GM12865 (cell line): ENCODE data around the gene VRK1.

Experiments
- DNase-seq: peaks from one replicate; pipeline ENCODE4 v3.0.0; 2010; ENCODE audit warnings: low read depth
- H3K4me3 ChIP-seq: 2 replicates; pipeline ENCODE4 v1.5.1; 2011; ENCODE audit warnings: mild to moderate bottlenecking, low read depth, low read length, control low read depth
- CTCF ChIP-seq: IDR thresholded peaks from 2 replicates; pipeline ENCODE4 v1.5.1; 2011; ENCODE audit warnings: low read length, control low read depth, low read depth, inconsistent platforms; ENCODE audit not compliant: insufficient read depth; ENCODE audit errors: missing control alignments

VRK1 gene

GRCh38 chr14:96903444-96904023 lies 106.4 kb downstream of the VRK1 start:
- TF ChIP-seq CTCF, result no peak
- no peak overlapping the region for H3K4me3 ChIP-seq
- DNase-seq, result no peak

- no peak overlapping the region for H3K4me3 ChIP-seq
- no peak for TF ChIP-seq CTCF
- no peak for DNase-seq
Measured at GRCh38 chr14:96904201-96904600, 107.0 kb downstream of the VRK1 start.

- no peak for DNase-seq
- no peak for TF ChIP-seq CTCF
- H3K4me3 ChIP-seq, result no peak overlapping the region
Measured at GRCh38 chr14:96905065-96905464, 107.9 kb downstream of the VRK1 start.

- H3K4me3 ChIP-seq, result no peak overlapping the region
- no peak for TF ChIP-seq CTCF
- DNase-seq, result no peak
Measured at GRCh38 chr14:96905825-96906224, 108.6 kb downstream of the VRK1 start.

- TF ChIP-seq CTCF, result no peak
- DNase-seq, result no peak
Measured at GRCh38 chr14:96906434-96906833, 109.3 kb downstream of the VRK1 start.

GRCh38 chr14:96909841-96910364 lies 112.7 kb downstream of the VRK1 start:
- TF ChIP-seq CTCF, result no peak
- no peak for DNase-seq
- no peak overlapping the region for H3K4me3 ChIP-seq

More at GRCh38 chr14:96906434-96906833, 109.3 kb downstream of the VRK1 start:
- H3K4me3 ChIP-seq, result no peak overlapping the region
